HCT116 (cell line): ENCODE measurements around the gene AGBL1. TPM values are rescaled to one million over a fixed set of nuclear protein-coding genes. Genes with fewer than 3 reads are reported as not detected.

Experiments
- ATAC-seq: fragments of 200-7000 bp; cut with Tn5 transposase; 2 replicates; pipeline ENCODE4 v1.9.1; 2020; ENCODE audit warnings: mild to moderate bottlenecking, moderate library complexity
- BruUV-seq: library from RNA; stranded (reverse); fragments of 400-500 nt; replicated peaks from 2 replicates; lab custom pipeline; 2021; lab: Mats Ljungman, UMichigan
- CTCF ChIA-PET: fragments of 300-600 bp; sonication (Branson Sonifier 250); formaldehyde crosslinking; loops from one replicate; lab custom pipeline; 2021; ENCODE audit warnings: antibody characterized with exemption; lab: Charles Lee
- POLR2A ChIA-PET: fragments of 300-600, 350-600 bp; sonication (Branson Sonifier 250); formaldehyde crosslinking; loops from one replicate; lab custom pipeline; 2021; ENCODE audit warnings: antibody characterized with exemption; lab: Charles Lee
- RAD21 ChIA-PET, 2 experiments: fragments of 300-600 bp; sonication (Branson Sonifier 250); formaldehyde crosslinking; loops; one replicate each; lab custom pipeline; 2023; ENCODE audit warnings: low total read pairs in 2 of 2; ENCODE audit not compliant: uncharacterized antibody in 2 of 2, unreplicated experiment in 2 of 2, low non-redundant PET in 1 of 2; lab: Charles Lee
- DNase-seq: peaks from one replicate; pipeline ENCODE4 v3.0.0-alpha.2; 2010; ENCODE audit warnings: low read depth, low spot score
- H2AFZ ChIP-seq: fragments of 200-600 bp; shearing (Covaris generic), sonication (generic); 2 replicates; pipeline ENCODE4 v1.6.1; 2017; ENCODE audit warnings: low read depth, mixed run types, mixed read lengths, antibody characterized with exemption, low read length; ENCODE audit not compliant: poor library complexity, severe bottlenecking
- H3K27ac ChIP-seq: 2 replicates; pipeline ENCODE4 v1.5.1; 2012; ENCODE audit warnings: low read depth, low read length
- H3K27me3 ChIP-seq: fragments of 200-600 bp; sonication (generic); 2 replicates; pipeline ENCODE4 v1.6.1; 2016; ENCODE audit warnings: mixed run types, low read length, mixed read lengths; ENCODE audit not compliant: insufficient read depth
- H3K36me3 ChIP-seq, 2 experiments: fragments of 200-500 bp in 1 of 2; fragments of 200-600 bp in 1 of 2; sonication (Bioruptor generic) in 1 of 2; sonication (generic) in 1 of 2; 2 replicates each; pipeline versions ENCODE4 v1.5.1 to v1.6.1; 2014 to 2016; ENCODE audit warnings: low read length in 2 of 2, inconsistent platforms in 1 of 2, mixed read lengths in 1 of 2, mixed run types in 1 of 2; ENCODE audit not compliant: insufficient read depth in 2 of 2, control insufficient read depth in 1 of 2
- H3K4me1 ChIP-seq, 2 experiments: fragments of 200-600 bp in 1 of 2; sonication (generic) in 1 of 2; 2 replicates each; pipeline versions ENCODE4 v1.5.1 to v1.6.1; 2012 to 2017; ENCODE audit warnings: low read length in 2 of 2, inconsistent platforms in 1 of 2, mild to moderate bottlenecking in 1 of 2, mixed read lengths in 1 of 2, mixed run types in 1 of 2, moderate library complexity in 1 of 2; ENCODE audit not compliant: insufficient read depth in 2 of 2, control insufficient read depth in 1 of 2
- H3K4me2 ChIP-seq: fragments of 200-600 bp; sonication (generic); 2 replicates; pipeline ENCODE4 v1.6.1; 2017; ENCODE audit warnings: mixed run types, low read length, mixed read lengths
- H3K4me3 ChIP-seq, 2 experiments: fragments of 200-600 bp in 1 of 2; sonication (generic) in 1 of 2; replicated peaks in 1 of 2; 2 replicates each; pipeline ENCODE4 v1.5.1; 2011 to 2016; ENCODE audit warnings: low read length in 2 of 2, control low read depth in 1 of 2, low read depth in 1 of 2, mild to moderate bottlenecking in 1 of 2, mixed read lengths in 1 of 2, mixed run types in 1 of 2
- H3K79me2 ChIP-seq: fragments of 200-600 bp; sonication (generic); 2 replicates; pipeline ENCODE4 v1.6.1; 2017; ENCODE audit warnings: mild to moderate bottlenecking, mixed run types, low read length, moderate library complexity, mixed read lengths; ENCODE audit not compliant: insufficient read depth
- H3K9ac ChIP-seq: fragments of 200-600 bp; sonication (generic); 2 replicates; pipeline ENCODE4 v1.6.1; 2016; ENCODE audit warnings: low read length, mixed read lengths
- H3K9me2 ChIP-seq: fragments of 200-600 bp; sonication (generic), shearing (Covaris generic); 2 replicates; pipeline ENCODE4 v1.6.1; 2017; ENCODE audit warnings: mixed run types, mild to moderate bottlenecking, moderate library complexity; ENCODE audit not compliant: insufficient read depth
- H3K9me3 ChIP-seq, 2 experiments: fragments of 200-500 bp in 1 of 2; fragments of 200-600 bp in 1 of 2; sonication (Bioruptor generic) in 1 of 2; sonication (generic) in 1 of 2; 2 replicates each; pipeline ENCODE4 v1.6.1; 2014 to 2017; ENCODE audit warnings: low read length in 2 of 2, mixed read lengths in 2 of 2, inconsistent platforms in 1 of 2, low read depth in 1 of 2, mild to moderate bottlenecking in 1 of 2, mixed run types in 1 of 2, moderate library complexity in 1 of 2; ENCODE audit not compliant: control insufficient read depth in 1 of 2, insufficient read depth in 1 of 2
- H4K20me1 ChIP-seq: fragments of 200-600 bp; sonication (generic), shearing (Covaris generic); 2 replicates; pipeline ENCODE4 v1.6.1; 2017; ENCODE audit warnings: mixed run types, mild to moderate bottlenecking, moderate library complexity; ENCODE audit not compliant: insufficient read depth
- CBX3 ChIP-seq: IDR thresholded peaks from 2 replicates; pipeline ENCODE4 v1.6.1; 2012; ENCODE audit warnings: low read depth
- CEBPB ChIP-seq: IDR thresholded peaks from 2 replicates; pipeline ENCODE4 v1.6.1; 2012; ENCODE audit warnings: low read depth
- EGR1 ChIP-seq: IDR thresholded peaks from 2 replicates; pipeline ENCODE4 v1.6.1; 2012; ENCODE audit warnings: low read depth
- ELF1 ChIP-seq: IDR thresholded peaks from 2 replicates; pipeline ENCODE4 v1.6.1; 2012; ENCODE audit warnings: low read depth, borderline replicate concordance
- EZH2 ChIP-seq: fragments of 200-600 bp; sonication (generic); IDR thresholded peaks from 2 replicates; pipeline ENCODE4 v1.6.1; 2017; ENCODE audit warnings: antibody characterized with exemption, mixed run types
- FOSL1 ChIP-seq: IDR thresholded peaks from 2 replicates; pipeline ENCODE4 v1.6.1; 2012; ENCODE audit warnings: low read depth
- RAD21 ChIP-seq: IDR thresholded peaks from 2 replicates; pipeline ENCODE4 v1.6.1; 2012; ENCODE audit warnings: low read depth, mild to moderate bottlenecking
- REST ChIP-seq: IDR thresholded peaks from 2 replicates; pipeline ENCODE4 v1.6.1; 2012; ENCODE audit warnings: low read depth
- SP1 ChIP-seq: IDR thresholded peaks from 2 replicates; pipeline ENCODE4 v1.6.1; 2012; ENCODE audit warnings: low read depth
- SRF ChIP-seq: IDR thresholded peaks from 2 replicates; pipeline ENCODE4 v1.6.1; 2012; ENCODE audit warnings: low read depth
- TCF7L2 ChIP-seq: IDR thresholded peaks from 2 replicates; pipeline ENCODE4 v1.7.0; 2011; ENCODE audit warnings: borderline replicate concordance, inconsistent platforms; ENCODE audit not compliant: insufficient read depth, insufficient read length; ENCODE audit errors: extremely low read depth
- YY1 ChIP-seq: IDR thresholded peaks from 2 replicates; pipeline ENCODE4 v1.6.1; 2011; ENCODE audit warnings: low read length, low read depth, moderate library complexity, mild to moderate bottlenecking; ENCODE audit not compliant: insufficient replicate concordance; ENCODE audit errors: extremely low read depth
- ZFX ChIP-seq: fragments of 450-650 bp; IDR thresholded peaks from 2 replicates; pipeline ENCODE4 v1.6.1; 2017
- ZNF274 ChIP-seq: fragments of 200-500 bp; sonication (Bioruptor generic); IDR thresholded peaks from 2 replicates; pipeline ENCODE4 v1.6.1; 2014; ENCODE audit warnings: mild to moderate bottlenecking, low read depth, low read length, inconsistent platforms
- intact Hi-C: fragments of 100-400 bp; cut with micrococcal nuclease; formaldehyde crosslinking; loops from 2 replicates; pipeline ENCODE4 v1.10.0; 2022
- total RNA-seq: library from RNA; stranded (reverse); gene quantifications from one replicate; pipeline ENCODE4 v1.2.1, GENCODE V29; 2021; ENCODE audit not compliant: unreplicated experiment

Gene AGBL1
- total RNA-seq, 1 experiment from 2014 or later = not detected

- no peak for DNase-seq
- intact Hi-C loops = loop anchor here (10.0 kb wide), 1 partner anchor 57 kb away; no protein-coding TSS in a partner anchor
- Histone ChIP-seq H3K4me3 (no peak overlapping the region), H2AFZ (no peak overlapping the region), H3K27me3 (no peaks in the 10 kb centered on the region), H3K4me1 (no peaks in the 10 kb centered on the region), H3K9me2 (no peaks in the 10 kb centered on the region), H3K9ac (no peak overlapping the region), H4K20me1 (no peaks in the 10 kb centered on the region), H3K9me3 (peaks cover 0 to 14% of the 10 kb centered on the region in 2 experiments; a peak in 2 of 4 replicates), H3K27ac (no peak overlapping the region), H3K4me2 (no peak overlapping the region), H3K36me3 (no peaks in the 10 kb centered on the region), H3K79me2 (no peaks in the 10 kb centered on the region)
- POLR2A ChIA-PET = no interaction called here
- no peak for ATAC-seq
- RAD21 ChIA-PET = no interaction called here
- no peak for TF ChIP-seq ELF1
- TF ChIP-seq CBX3 = no peak
- TF ChIP-seq SP1 = no peak
- TF ChIP-seq RAD21 = no peak
- TF ChIP-seq ZFX = no peak
- TF ChIP-seq CEBPB = no peak
- TF ChIP-seq SRF = no peak
- CTCF ChIA-PET = no interaction called here
- no TSS peak for BruUV-seq
These were observed 328.6 kb downstream of the AGBL1 start for GRCh38 chr15:86408261-86408660.

- Histone ChIP-seq H3K27me3 (no peaks in the 10 kb centered on the region), H3K36me3 (no peaks in the 10 kb centered on the region), H3K9ac (no peak overlapping the region), H3K4me2 (no peak overlapping the region), H3K27ac (no peak overlapping the region), H3K4me3 (no peak overlapping the region), H2AFZ (no peak overlapping the region), H4K20me1 (no peaks in the 10 kb centered on the region), H3K9me2 (no peaks in the 10 kb centered on the region), H3K79me2 (no peaks in the 10 kb centered on the region), H3K4me1 (no peaks in the 10 kb centered on the region), H3K9me3 (peaks cover 0 to 10% of the 10 kb centered on the region in 2 experiments; a peak in 2 of 4 replicates)
- ChIA-PET CTCF (no interaction called here), RAD21 (no interaction called here), POLR2A (no interaction called here)
- intact Hi-C loops = no loop called here
- DNase-seq = no peak
- no peak for TF ChIP-seq EGR1
- TF ChIP-seq ZNF274 = no peak
- no peak for TF ChIP-seq EZH2
- no peak for TF ChIP-seq YY1
- no peak for TF ChIP-seq FOSL1
- no peak for TF ChIP-seq REST
- no peak for TF ChIP-seq TCF7L2
- TF ChIP-seq CEBPB = no peak
- TF ChIP-seq CBX3 = no peak
- TF ChIP-seq ZFX = no peak
- BruUV-seq = no TSS peak
- ATAC-seq = no peak
These were observed 332.2 kb downstream of the AGBL1 start for GRCh38 chr15:86411916-86412315.
